Glomerular visceral epithelial cell (primary cell): ENCODE measurements around the gene PTPRG.
"Not testable (repeated sequence)": the region's sequence is repeated elsewhere in the genome, so short reads cannot be mapped to it uniquely, and the experiment has no call there.

Experiments
- DNase-seq: peaks from one replicate; pipeline ENCODE4 v3.0.0-alpha.2; 2016; ENCODE audit errors: extremely low spot score

Gene PTPRG

DNA sequence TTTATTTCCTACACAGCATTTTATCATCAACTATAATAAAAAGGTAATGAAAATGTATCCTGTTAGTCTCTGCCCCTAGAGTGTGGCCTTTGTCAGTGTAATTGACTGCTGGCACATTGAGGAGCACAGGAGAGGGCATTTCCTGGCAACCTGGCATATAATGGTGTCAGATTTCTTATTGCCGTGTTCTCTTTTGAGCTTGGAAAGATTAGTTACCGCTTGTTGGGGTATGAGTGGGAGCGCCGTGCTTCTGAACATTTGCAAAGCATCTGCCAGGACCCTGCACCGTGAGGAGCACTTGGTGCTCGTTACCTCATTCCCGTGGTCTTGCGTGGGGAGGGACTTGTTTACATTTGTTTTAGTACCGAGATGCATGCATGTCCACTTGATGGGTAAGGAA is 124.4 kb downstream of the PTPRG start:
- no peak for DNase-seq

DNA sequence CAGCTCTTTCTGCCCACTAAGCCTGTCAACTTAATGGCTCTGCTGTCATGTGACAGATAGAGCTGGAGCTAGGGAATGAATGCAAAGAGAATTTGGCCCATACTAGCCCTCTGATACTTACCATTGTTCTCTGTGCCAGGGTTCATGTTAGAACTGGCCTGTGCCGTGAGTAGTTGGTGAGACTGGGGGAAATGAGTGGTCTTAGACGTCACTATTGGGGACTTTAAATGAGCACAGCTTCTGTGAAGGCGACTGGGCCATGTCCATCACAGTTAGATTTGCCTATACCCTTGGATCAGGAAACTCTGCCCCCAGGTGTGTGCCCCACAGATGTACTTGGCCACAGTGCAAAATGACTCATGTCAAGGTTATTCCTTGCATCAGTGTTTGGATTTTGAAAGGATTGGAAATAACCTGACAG is 124.9 kb downstream of the PTPRG start:
- no peak for DNase-seq

DNA sequence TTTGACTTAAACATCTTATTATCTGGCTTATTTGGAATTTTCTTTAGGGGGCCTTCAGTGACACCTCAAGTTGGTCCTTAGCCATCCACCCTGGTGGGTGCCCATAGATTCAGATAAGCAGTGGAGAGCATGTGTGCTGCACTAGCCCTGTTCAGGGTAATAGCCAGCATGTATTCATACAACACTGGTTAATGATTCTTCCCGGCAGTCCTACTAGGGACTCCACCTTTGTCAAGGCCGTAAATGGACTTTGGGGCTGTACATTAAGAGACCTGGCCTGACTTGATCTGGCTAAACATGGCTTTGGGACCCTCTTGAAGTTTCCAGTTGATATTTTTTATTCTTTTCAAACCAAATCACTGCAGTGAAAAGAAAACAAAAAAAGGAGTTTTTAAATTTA is 125.8 kb downstream of the PTPRG start:
- DNase-seq = no peak

DNA sequence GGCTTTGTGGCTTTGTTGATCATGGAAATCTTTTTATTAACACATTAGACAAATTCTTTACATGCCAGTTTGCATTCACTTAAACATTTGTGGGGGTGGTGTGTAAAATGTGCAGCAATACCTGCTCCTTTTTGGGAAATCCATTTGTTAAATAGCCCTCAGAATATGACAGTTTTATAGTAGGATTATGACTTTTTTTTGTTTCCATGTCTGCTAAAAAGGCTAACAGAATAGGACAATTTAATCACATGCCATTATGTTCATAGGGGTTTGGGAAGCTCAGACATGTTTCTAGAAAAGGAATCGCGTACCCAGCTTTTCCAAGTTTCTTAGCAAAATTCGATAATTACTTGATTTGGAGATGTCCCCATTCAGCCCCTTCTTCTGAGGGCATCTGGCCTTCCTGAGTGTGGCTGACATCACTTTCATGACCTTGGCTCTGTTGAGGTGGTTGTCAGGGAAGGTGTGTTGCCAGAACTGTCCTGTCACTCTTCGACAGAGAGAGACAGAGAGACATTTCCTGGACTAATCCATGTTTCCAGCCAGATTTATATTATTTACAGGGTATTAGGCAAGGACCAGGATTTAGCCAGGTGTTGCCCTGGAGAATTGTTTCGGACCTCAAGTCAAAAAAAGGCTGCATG is 126.4 kb downstream of the PTPRG start:
- no peak for DNase-seq

DNA sequence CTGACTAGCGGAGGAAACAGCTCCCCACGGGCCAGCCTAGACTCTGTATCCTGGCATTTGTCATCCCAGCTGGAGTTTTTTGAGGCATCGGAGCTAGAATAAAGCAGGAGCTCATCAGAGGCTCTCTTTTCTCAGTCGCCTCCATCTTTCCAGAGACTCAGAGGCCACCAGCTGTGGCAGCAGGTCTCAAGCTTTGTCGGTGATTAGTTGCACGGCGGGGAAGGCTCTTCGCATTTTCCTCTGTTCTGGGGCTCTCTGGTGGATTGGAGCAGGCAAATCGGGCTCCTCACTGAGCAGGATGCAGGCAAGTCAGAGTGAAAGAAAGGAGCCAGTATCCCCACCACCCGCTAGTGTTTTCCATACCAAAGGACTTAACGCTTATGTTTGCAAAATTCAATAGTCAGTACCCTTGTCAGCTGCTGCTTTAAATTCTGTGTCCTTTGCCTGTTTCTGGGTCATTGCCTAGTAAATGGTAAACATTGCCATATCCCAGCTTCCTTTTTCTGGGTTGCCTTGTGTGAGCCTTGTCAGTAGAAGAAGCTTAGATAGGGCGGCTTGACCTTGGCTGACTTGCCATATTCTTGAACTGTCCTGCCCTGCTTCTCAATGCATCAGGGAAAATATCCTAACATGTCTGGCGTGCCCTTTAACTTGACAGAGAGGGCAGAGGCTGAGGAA is 127.1 kb downstream of the PTPRG start:
- no peak for DNase-seq

DNA sequence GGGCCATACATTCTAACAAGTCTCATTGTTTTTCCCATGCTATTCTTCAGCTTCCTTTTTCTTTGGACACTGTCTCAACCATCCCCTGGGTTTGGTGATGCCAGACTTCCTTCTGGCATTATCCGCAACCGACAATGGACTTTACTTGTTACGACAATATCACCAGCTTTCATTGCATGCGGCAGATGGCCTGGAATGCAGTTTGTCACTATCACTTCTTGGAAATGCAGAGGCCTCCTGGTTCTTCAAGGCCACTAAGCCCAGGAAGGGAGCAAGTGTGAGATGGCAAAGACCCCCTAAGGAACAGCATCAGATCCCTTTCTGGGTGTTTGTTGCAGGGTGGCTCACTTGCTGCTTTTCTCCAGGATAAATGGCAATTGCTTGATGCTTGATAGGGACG is 128.6 kb downstream of the PTPRG start:
- DNase-seq = no peak

DNA sequence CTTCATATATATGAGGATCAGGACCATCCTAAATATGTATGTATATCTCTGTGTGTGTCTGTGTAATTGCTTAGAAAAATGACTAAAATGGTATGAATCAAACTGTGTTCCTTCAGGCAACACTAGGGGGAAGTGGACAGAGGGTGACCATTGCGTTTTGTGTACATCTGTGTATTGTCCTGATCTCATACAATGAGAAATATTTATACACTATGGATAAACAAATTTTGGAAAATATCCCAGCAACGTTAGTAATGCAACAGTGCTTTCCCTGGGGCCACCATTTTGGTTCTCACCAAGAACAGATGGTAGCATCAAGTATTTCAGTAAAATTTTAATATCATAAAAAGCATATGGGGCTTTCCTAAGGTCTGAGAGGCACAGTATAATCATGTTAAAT is 130.1 kb downstream of the PTPRG start:
- no peak for DNase-seq

DNA sequence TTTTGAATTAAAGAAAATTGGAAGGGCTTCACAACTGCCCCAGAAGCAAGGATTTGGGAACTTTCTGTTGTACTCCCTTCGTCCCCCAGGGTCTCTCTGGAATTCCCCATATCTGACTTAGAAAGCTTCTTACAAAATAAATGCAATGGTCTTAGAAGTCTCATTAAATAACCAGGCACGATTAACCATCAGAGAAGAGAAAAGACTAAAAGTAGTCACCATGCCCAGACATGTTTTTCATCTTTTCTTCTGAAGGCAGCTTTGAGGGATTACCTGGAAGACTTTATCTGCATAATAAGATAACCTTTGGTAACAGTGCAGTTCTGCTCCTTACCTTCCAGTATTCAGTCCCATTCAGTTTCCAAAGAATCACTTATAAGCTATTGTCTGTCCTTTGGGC is 135.9 kb downstream of the PTPRG start:
- DNase-seq = no peak

DNA sequence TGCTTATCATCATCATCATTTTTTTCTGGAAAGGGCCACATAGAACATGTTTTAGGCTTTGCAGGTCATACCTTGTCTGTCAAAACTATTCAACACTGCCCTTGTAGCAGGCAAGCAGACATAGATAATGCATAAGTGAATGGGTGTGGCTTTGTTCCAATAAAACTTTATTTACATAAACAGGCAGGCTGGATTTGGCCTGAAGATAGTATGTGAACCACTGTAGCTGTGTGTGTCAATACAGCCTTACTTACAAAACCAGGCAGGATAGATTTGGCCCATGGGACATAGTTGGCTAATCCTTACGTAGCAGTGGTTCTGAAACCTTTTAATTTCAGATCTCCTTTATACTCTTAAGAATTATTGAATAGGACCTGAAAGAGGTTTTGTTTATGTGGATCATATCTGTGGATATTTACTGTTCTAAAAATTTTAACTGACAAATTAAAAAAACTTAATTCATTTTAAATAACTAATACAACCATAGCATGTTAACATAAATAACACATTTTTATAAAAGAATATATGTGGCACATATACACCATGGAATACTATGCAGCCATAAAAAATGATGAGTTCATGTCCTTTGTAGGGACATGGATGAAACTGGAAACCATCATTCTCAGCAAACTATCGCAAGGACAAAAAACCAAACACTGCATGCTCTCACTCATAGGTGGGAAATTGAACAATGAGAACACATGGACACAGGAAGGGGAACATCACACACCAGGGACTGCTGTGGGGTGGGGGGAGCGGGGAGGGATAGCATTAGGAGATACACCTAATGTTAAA is 137.1 kb downstream of the PTPRG start:
- not testable (repeated sequence) for DNase-seq

DNA sequence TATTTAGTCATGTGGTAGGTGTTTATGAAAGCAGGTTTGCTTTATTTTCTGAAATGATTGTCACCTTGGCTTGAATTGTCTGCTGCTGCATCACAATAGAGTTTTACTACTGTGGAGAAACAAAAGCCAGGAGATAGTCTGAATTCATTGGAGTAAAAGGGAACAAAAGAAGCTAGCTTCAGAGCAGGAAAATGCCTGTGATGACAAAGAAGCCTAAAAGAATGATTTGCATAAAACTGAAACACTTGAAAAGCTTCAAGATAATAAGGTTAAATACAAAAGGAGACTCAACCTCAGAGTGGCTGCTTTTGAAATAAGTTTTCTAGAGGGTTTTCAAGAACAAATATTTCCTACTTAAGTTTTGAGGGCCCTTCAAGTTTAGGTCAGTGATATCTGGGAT is 138.3 kb downstream of the PTPRG start:
- no peak for DNase-seq

DNA sequence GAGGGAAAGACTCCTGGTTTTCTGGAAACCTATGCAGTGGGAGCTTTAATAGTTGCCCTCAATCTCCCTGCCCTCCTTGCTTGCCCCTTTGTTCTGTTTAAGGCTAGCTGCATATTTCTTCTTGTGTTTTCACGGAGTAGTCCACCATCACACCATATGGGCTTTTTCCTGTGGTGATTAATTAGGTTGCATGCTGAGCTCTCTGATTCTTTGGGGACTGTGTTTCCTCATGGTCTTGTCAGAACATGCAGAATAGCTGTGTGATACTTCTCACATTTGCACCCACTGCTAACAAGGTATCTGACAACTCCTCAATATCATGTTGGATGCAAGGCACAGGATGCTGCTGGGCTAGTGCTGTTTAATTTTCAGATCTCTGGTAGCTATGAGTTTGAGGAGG is 139.6 kb downstream of the PTPRG start:
- DNase-seq = no peak

DNA sequence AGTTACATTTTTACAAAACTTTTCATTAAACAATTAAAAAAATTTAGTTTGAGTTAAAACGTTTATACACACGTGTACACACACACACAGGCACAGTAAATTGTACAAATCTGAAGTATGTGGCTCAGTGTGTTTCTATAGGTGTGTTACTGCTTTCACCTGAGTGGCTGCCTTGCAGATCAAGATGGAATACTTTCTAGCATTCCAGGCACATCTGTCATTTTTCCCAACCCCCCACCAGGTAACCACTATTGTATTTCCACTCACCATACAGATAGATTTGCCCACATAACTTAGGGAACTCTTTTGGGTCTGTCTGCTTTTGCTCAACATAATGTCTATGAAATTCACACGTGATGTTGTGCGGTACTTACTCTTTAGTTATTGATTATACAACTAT is 141.1 kb downstream of the PTPRG start:
- DNase-seq = no peak

DNA sequence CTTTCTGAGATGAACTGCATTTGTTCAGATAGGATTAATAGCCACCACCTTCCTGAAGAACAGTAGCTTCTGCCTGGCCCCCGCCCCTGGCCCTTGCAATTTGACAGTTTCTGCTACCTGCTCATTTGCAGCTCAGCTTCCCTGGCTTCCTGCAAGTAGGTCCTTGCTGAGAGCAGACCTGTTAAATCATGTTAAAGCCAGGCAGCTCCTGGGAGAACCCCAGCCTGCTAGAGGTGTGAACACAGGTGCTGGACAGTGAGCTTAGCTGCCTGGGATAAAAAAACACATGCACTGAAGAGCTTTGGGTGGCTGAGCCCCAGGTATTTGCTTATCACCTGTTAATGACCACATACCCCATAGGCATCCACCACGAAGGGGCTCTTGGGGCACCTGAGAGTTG is 143.4 kb downstream of the PTPRG start:
- DNase-seq = peak; percentile 5

DNA sequence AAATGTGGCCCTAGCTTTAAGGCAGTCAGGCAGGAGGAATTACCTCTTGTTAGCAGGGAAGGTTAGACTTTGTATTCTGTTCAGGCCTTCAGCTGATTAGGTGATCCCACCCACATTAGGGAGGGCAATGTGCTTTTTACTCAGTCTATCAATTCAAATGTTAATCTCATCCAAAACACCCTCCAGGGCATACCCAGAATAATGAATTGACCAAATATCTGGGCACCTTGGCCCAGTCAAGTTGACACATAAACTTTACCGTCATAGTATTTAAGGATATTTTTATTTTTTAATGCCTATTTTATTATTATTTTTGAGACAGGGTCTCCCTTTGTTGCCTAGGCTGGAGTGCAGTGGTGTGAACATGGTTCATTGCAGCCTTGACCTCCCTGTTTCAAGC is 146.1 kb downstream of the PTPRG start:
- no peak for DNase-seq

DNA sequence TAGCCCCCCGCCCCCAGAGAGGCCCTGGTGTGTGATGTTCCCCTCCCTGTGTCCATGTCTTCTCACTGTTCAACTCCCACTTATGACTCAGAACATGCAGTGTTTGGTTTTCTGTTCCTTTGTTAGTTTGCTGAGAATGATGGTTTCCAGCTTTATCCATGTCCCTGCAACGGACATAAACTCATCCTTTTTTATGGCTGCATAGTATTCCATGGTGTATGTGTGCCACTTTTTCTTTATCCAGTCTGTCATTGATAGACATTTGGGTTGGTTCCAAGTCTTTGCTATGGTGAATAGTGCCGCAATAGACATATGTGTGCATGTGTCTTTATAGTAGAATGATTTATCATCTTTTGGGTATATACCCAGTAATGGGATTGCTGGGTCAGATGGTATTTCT is 149.5 kb downstream of the PTPRG start:
- not testable (repeated sequence) for DNase-seq

DNA sequence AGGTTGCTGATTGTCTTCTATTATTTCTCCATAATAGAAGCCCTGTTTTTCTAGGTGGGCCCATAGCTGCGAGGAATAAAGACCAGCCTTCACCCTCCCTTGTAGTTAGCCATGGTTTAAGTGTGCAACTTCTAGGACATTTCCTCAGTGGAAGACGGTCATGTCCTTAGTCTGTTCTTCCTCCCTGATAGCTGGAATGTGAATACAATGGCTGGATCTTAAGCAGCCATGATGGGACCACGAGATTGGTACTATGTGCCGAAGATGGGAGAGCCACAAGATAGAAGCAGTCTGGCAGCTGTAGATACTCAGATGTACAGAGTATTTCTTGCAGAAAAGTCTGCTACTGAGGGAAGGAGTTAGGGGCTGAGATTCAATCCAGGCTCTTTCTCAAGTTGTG is 152.9 kb downstream of the PTPRG start:
- no peak for DNase-seq

DNA sequence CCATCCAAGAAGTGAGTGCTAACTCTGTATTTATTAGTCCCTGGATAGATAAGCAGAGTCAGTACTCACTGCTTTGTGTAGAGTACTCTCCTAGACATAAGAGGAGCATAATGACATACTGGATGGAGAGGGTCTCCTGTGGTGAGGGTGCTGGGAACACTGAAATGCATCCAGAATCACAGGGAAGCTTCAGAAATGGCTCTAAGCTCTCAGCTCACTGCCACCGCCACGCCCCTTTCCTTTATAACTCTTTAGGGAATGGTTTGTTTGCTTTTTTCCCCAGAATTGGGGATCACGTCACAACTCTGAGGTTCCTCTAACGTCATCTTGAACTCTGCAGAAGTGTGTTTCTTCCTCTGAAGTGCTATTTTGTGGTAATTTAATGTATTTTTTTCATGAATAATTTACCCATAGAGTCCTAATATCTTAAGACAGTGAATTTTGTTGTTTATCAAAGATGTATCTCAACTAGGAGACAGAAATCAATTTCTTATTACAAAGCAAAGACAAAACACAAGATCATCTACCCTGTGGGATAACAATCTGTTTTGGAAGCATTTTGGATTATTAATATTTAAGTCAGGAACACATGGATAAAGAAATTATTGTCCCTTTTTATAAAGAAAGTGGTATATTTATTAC is 154.6 kb downstream of the PTPRG start:
- DNase-seq = no peak

DNA sequence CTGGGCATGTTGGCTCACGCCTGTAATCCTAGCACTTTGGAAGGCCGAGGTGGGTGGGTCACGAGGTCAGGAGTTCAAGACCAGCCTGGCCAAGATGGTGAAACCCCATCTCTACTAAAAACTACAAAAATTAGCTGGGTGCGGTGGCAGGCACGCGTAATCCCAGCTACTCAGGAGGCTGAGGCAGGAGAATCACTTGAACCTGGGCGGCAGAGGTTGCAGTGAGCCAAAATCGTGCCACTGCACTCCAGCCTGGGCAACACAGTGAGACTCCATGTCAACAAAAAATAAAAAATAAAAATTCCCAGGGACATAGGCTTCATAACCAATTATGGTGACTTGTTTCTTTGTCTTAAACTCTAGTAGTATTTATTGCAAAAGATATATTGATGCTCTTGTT is 155.3 kb downstream of the PTPRG start:
- DNase-seq = not testable (repeated sequence)

DNA sequence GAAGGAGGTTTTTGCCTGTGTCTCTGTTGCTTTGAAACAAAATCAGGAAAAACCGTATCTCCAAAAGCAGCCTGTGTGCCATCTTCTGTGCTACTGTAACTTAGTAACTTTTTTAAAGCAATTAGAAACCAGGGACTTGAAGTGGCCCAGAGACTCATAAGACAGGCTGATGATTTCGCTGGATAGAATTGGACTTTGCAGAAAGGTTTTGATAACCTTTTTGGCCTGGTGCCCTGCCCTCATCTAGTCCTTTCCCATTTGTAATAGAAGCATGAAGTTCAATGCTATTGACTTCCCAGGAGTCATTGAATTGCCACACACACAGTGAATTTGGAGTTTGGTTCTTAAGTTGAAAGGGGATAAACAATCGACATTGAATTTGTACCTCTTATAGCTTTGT is 157.2 kb downstream of the PTPRG start:
- DNase-seq = no peak

DNA sequence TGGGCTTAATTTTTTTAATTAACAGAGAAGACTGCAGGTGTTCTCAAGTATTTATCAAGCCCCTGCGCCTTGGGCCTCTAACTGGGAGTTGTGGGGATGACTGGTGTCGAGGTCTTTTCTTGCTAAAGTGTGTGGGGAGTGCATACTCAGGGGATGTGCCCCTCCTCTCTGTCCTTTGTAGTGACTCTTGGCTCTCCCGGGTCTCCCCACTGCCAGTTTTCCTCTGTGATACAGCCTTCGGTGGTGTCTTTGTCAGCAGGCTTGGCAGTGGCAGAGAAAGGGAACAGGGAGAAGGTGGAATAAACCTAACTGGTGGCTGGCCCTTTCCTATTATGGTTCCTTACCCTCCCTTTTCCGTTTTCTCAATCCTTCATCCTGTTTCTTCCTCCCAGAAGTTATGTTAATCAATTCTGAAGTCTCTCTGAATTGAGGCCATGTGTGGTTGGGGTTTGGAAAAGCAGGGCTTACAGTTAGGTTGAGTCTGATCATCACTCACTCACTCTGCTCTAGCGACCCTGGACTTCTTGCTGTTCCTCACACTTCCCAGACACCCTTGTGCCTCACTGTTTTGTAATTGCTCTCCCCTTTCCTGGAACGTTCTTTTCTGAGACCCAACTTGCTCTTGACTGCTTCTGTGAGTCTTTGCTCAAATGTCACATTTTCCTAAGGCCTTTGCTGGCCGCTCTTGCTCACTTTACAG is 158.1 kb downstream of the PTPRG start:
- no peak for DNase-seq

DNA sequence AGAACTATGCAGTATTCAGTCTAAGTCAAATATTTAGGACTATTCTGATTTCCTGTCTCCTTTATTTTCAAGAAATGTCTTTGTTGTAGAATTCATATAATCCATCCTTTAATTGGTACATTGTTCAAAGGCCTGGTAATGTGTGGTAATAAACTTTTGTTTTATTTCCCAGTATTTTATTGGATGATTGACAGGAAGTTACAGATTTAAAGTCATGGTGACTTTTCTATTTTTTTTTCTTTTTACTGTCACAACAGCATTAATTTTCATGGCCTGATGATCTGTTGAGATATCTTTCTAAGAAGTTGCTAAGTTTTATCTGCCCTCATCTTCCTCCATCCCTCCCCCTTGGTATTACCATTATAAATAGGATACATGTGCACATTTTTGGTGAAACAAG is 161.7 kb downstream of the PTPRG start:
- no peak for DNase-seq

DNA sequence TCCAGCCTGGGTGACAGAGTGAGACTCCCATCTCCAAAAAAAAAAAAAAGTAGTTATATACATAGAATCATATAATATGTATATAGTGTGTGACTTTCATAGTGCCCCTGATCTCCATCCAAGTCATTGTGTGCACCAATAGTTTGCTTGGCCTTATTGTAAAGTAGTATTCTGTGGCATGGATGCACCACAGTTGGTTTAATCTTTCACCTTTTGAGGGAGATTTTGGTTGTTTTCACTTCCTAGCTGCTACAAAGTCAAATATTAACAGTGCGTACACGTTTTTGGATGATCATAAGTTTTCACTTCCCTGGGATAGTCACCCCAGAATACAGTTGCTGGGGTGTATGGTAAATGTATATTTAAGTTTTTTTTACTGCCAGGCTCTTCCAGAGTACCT is 162.8 kb downstream of the PTPRG start:
- DNase-seq = no peak
